ENCODE data around the gene SLC50A1.
A peak's percentile ranks its signal among the peaks of the same experiment; 100 is the strongest.

GRCh38 chr1:155139895-155140629 lies 4.4 kb downstream of the SLC50A1 start, which contains the start of gene DPM3:
- TF ChIP-seq CTCF (IDR thresholded peaks at IDR 0.05) (no peak), EP300 (IDR thresholded peaks at IDR 0.05) (no peak), POLR2AphosphoS5 (IDR thresholded peaks at IDR 0.05) (peak; percentile 82 to 95 (median 85))
